Activated T-helper 17 cell treated with anti-CD3 and anti-CD28 coated beads, Interleukin-2, amount 50 U/mL, for 72 hours (primary cell): ENCODE results near the gene MAP2K6. TPM values are rescaled to one million over a fixed set of nuclear protein-coding genes. Genes with fewer than 3 reads are reported as not detected.
A peak's percentile ranks its signal among the peaks of the same experiment; 100 is the strongest.

ENCODE experiments used
- ATAC-seq: fragments of 150-1000 bp; cut with Tn5 transposase; replicated peaks from 2 replicates; pipeline ENCODE4 v1.10.0; 2021; ENCODE audit warnings: mild to moderate bottlenecking, moderate library complexity
- H3K27ac Mint-ChIP-seq: one replicate; pipeline ENCODE4 v1.8.0; 2022; ENCODE audit warnings: mixed read lengths
- H3K27me3 Mint-ChIP-seq: one replicate; pipeline ENCODE4 v1.8.0; 2022; ENCODE audit warnings: mixed read lengths
- H3K36me3 Mint-ChIP-seq: one replicate; pipeline ENCODE4 v1.8.0; 2022; ENCODE audit warnings: low read depth, mild to moderate bottlenecking, mixed read lengths
- H3K4me1 Mint-ChIP-seq: one replicate; pipeline ENCODE4 v1.8.0; 2022; ENCODE audit warnings: mixed read lengths
- H3K4me3 Mint-ChIP-seq: one replicate; pipeline ENCODE4 v1.8.0; 2022; ENCODE audit warnings: mild to moderate bottlenecking, mixed read lengths
- H3K9me3 Mint-ChIP-seq: one replicate; pipeline ENCODE4 v1.8.0; 2022; ENCODE audit warnings: mixed read lengths
- total RNA-seq, 2 donors: library from RNA; stranded (reverse); gene quantifications; one replicate each; pipeline ENCODE4 v1.2.3, GENCODE V29; 2022

MAP2K6 gene
- total RNA-seq, 2 donors from 2014 or later = 2.4 to 3.9 TPM

GRCh38 chr17:69567130-69567529 is 152.6 kb downstream of the MAP2K6 start:
- H3K36me3 Mint-ChIP-seq = no peaks in the 10 kb centered on the region
- H3K27ac Mint-ChIP-seq = no peak overlapping the region
- H3K9me3 Mint-ChIP-seq = no peaks in the 10 kb centered on the region
- no peak overlapping the region for H3K4me3 Mint-ChIP-seq
- H3K4me1 Mint-ChIP-seq = no peaks in the 10 kb centered on the region
- H3K27me3 Mint-ChIP-seq = no peaks in the 10 kb centered on the region
- ATAC-seq = no peak

GRCh38 chr17:69572747-69573146 is 158.2 kb downstream of the MAP2K6 start:
- Mint-ChIP-seq H3K4me1 (no peaks in the 10 kb centered on the region), H3K27ac (no peak overlapping the region), H3K27me3 (peaks cover 6% of the 10 kb centered on the region), H3K4me3 (no peak overlapping the region), H3K9me3 (no peaks in the 10 kb centered on the region), H3K36me3 (no peaks in the 10 kb centered on the region)
- no peak for ATAC-seq

- Mint-ChIP-seq H3K27me3 (peaks cover 6% of the 10 kb centered on the region), H3K4me1 (no peaks in the 10 kb centered on the region), H3K9me3 (no peaks in the 10 kb centered on the region), H3K36me3 (no peaks in the 10 kb centered on the region), H3K4me3 (no peak overlapping the region), H3K27ac (no peak overlapping the region)
- no peak for ATAC-seq
These were observed 158.9 kb downstream of the MAP2K6 start for GRCh38 chr17:69573396-69573795.

GRCh38 chr17:69574257-69575197 is 160.0 kb downstream of the MAP2K6 start:
- H3K4me3 Mint-ChIP-seq = no peak overlapping the region
- H3K27me3 Mint-ChIP-seq = peaks cover 6% of the 10 kb centered on the region
- no peak overlapping the region for H3K27ac Mint-ChIP-seq
- no peaks in the 10 kb centered on the region for H3K4me1 Mint-ChIP-seq
- H3K36me3 Mint-ChIP-seq = no peaks in the 10 kb centered on the region
- ATAC-seq = no peak
- H3K9me3 Mint-ChIP-seq = no peaks in the 10 kb centered on the region

- Mint-ChIP-seq H3K27me3 (peaks cover 14% of the 10 kb centered on the region), H3K4me3 (no peak overlapping the region), H3K27ac (no peak overlapping the region), H3K4me1 (no peaks in the 10 kb centered on the region), H3K36me3 (no peaks in the 10 kb centered on the region), H3K9me3 (no peaks in the 10 kb centered on the region)
- ATAC-seq = no peak
These were observed 160.9 kb downstream of the MAP2K6 start for GRCh38 chr17:69575346-69575761.

- H3K4me1 Mint-ChIP-seq = peaks cover 5% of the 10 kb centered on the region
- no peak for ATAC-seq
- no peaks in the 10 kb centered on the region for H3K9me3 Mint-ChIP-seq
- H3K36me3 Mint-ChIP-seq = no peaks in the 10 kb centered on the region
- peaks cover 15% of the 10 kb centered on the region for H3K27me3 Mint-ChIP-seq
- H3K27ac Mint-ChIP-seq = no peak overlapping the region
- H3K4me3 Mint-ChIP-seq = no peak overlapping the region
These were observed 162.6 kb downstream of the MAP2K6 start for GRCh38 chr17:69577098-69577497.

- Mint-ChIP-seq H3K4me1 (peaks cover 5% of the 10 kb centered on the region), H3K36me3 (no peaks in the 10 kb centered on the region), H3K9me3 (no peaks in the 10 kb centered on the region), H3K4me3 (no peak overlapping the region), H3K27me3 (peaks cover 20% of the 10 kb centered on the region), H3K27ac (no peak overlapping the region)
- ATAC-seq = no peak
These were observed 164.0 kb downstream of the MAP2K6 start for GRCh38 chr17:69578385-69578936.

- Mint-ChIP-seq H3K4me1 (peaks cover 5% of the 10 kb centered on the region), H3K4me3 (no peak overlapping the region), H3K9me3 (no peaks in the 10 kb centered on the region), H3K36me3 (no peaks in the 10 kb centered on the region), H3K27me3 (peaks cover 24% of the 10 kb centered on the region), H3K27ac (no peak overlapping the region)
- no peak for ATAC-seq
These were observed 165.6 kb downstream of the MAP2K6 start for GRCh38 chr17:69579961-69580677.

- peaks cover 25% of the 10 kb centered on the region for H3K27me3 Mint-ChIP-seq
- H3K27ac Mint-ChIP-seq = no peak overlapping the region
- peak; percentile 38 for ATAC-seq
- peaks cover 5% of the 10 kb centered on the region for H3K4me1 Mint-ChIP-seq
- H3K36me3 Mint-ChIP-seq = no peaks in the 10 kb centered on the region
- no peaks in the 10 kb centered on the region for H3K9me3 Mint-ChIP-seq
- peak overlapping the region; percentile 66 for H3K4me3 Mint-ChIP-seq
These were observed 166.8 kb downstream of the MAP2K6 start for GRCh38 chr17:69581061-69581961.

- no peaks in the 10 kb centered on the region for H3K9me3 Mint-ChIP-seq
- H3K36me3 Mint-ChIP-seq = no peaks in the 10 kb centered on the region
- no peak for ATAC-seq
- H3K4me3 Mint-ChIP-seq = no peak overlapping the region
- no peak overlapping the region for H3K27ac Mint-ChIP-seq
- peaks cover 9% of the 10 kb centered on the region for H3K27me3 Mint-ChIP-seq
- H3K4me1 Mint-ChIP-seq = no peaks in the 10 kb centered on the region
These were observed 173.8 kb downstream of the MAP2K6 start for GRCh38 chr17:69588316-69588715.

GRCh38 chr17:69588827-69589239 is 174.3 kb downstream of the MAP2K6 start:
- peaks cover 9% of the 10 kb centered on the region for H3K27me3 Mint-ChIP-seq
- H3K36me3 Mint-ChIP-seq = no peaks in the 10 kb centered on the region
- no peak overlapping the region for H3K27ac Mint-ChIP-seq
- no peaks in the 10 kb centered on the region for H3K9me3 Mint-ChIP-seq
- no peaks in the 10 kb centered on the region for H3K4me1 Mint-ChIP-seq
- no peak overlapping the region for H3K4me3 Mint-ChIP-seq
- no peak for ATAC-seq

- no peak overlapping the region for H3K4me3 Mint-ChIP-seq
- no peak for ATAC-seq
- no peaks in the 10 kb centered on the region for H3K9me3 Mint-ChIP-seq
- no peaks in the 10 kb centered on the region for H3K4me1 Mint-ChIP-seq
- H3K36me3 Mint-ChIP-seq = no peaks in the 10 kb centered on the region
- peaks cover 4% of the 10 kb centered on the region for H3K27me3 Mint-ChIP-seq
- no peak overlapping the region for H3K27ac Mint-ChIP-seq
These were observed 176.2 kb downstream of the MAP2K6 start for GRCh38 chr17:69590671-69591070.

- no peak for ATAC-seq
- Mint-ChIP-seq H3K4me3 (no peak overlapping the region), H3K9me3 (no peaks in the 10 kb centered on the region), H3K27me3 (peaks cover 4% of the 10 kb centered on the region), H3K27ac (no peak overlapping the region), H3K36me3 (no peaks in the 10 kb centered on the region), H3K4me1 (no peaks in the 10 kb centered on the region)
These were observed 178.3 kb downstream of the MAP2K6 start for GRCh38 chr17:69592692-69593350.
